ENCODE data around the gene CAPN7.

DNA sequence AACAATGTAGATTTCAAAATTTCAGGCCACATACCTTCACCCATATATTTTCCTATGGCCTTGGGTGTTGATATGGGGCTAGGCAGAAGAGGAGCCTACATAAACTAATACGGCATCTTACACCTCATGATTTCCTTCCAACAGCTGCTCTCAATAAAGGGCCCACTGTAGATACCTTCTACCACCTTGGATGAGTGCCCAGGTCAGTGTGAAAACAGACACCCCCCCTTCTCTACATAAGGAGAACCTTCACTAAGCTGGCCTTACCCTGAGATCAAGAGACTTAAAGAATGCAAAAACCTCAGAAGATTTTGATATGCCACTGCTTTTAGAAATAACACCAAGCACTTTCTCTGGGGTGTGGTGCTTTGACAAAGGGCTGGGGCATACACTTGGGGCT, 83.6 kb downstream of the CAPN7 start:
- TF ChIP-seq, protein P1, sequence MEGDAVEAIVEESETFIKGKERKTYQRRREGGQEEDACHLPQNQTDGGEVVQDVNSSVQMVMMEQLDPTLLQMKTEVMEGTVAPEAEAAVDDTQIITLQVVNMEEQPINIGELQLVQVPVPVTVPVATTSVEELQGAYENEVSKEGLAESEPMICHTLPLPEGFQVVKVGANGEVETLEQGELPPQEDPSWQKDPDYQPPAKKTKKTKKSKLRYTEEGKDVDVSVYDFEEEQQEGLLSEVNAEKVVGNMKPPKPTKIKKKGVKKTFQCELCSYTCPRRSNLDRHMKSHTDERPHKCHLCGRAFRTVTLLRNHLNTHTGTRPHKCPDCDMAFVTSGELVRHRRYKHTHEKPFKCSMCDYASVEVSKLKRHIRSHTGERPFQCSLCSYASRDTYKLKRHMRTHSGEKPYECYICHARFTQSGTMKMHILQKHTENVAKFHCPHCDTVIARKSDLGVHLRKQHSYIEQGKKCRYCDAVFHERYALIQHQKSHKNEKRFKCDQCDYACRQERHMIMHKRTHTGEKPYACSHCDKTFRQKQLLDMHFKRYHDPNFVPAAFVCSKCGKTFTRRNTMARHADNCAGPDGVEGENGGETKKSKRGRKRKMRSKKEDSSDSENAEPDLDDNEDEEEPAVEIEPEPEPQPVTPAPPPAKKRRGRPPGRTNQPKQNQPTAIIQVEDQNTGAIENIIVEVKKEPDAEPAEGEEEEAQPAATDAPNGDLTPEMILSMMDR (IDR thresholded peaks at IDR 0.05 in 8 of 11, conservative IDR thresholded peaks at IDR 0.05 in 3 of 11), result no peak
- no peak for TF ChIP-seq POLR2A (IDR thresholded peaks at IDR 0.05)
- TF ChIP-seq POLR2AphosphoS5 (IDR thresholded peaks at IDR 0.05), result no peak
